SU-DHL-6 (cell line): Measurements from ENCODE around the gene KRT23.

Experiments used
- H2AFZ ChIP-seq: fragments of 200-600 bp; sonication (generic); 2 replicates; pipeline ENCODE4 v1.6.1; 2014; ENCODE audit warnings: low read depth, mild to moderate bottlenecking, moderate library complexity, mixed read lengths, antibody characterized with exemption, low read length; ENCODE audit not compliant: severe bottlenecking
- H3F3A ChIP-seq: fragments of 200-600 bp; shearing (Covaris generic); 2 replicates; pipeline ENCODE4 v1.6.0; 2016; ENCODE audit warnings: antibody characterized with exemption, mild to moderate bottlenecking; ENCODE audit not compliant: insufficient read depth
- H3K27ac ChIP-seq: fragments of 200-600 bp; sonication (generic); 2 replicates; pipeline ENCODE4 v1.5.1; 2016; ENCODE audit warnings: low read depth, mild to moderate bottlenecking, low read length, moderate library complexity, mixed read lengths
- H3K27me3 ChIP-seq: fragments of 200-600 bp; sonication (generic), shearing (Covaris generic); 2 replicates; pipeline ENCODE4 v1.6.0; 2014; ENCODE audit warnings: mild to moderate bottlenecking, low read length
- H3K36me3 ChIP-seq: fragments of 200-600 bp; sonication (generic); 2 replicates; pipeline ENCODE4 v1.6.1; 2014; ENCODE audit warnings: mild to moderate bottlenecking, low read length, mixed read lengths
- H3K4me2 ChIP-seq: fragments of 300-600, 200-600 bp; shearing (Covaris generic), sonication (generic); 2 replicates; pipeline ENCODE4 v1.6.0; 2014; ENCODE audit warnings: low read length, low read depth, mild to moderate bottlenecking; ENCODE audit not compliant: poor library complexity, severe bottlenecking
- H3K4me3 ChIP-seq: fragments of 200-600 bp; sonication (generic); 2 replicates; pipeline ENCODE4 v1.5.1; 2014; ENCODE audit warnings: antibody characterized with exemption, low read length, mild to moderate bottlenecking, mixed read lengths; ENCODE audit not compliant: insufficient read depth, poor library complexity, severe bottlenecking
- H3K79me2 ChIP-seq: fragments of 200-600 bp; sonication (generic); 2 replicates; pipeline ENCODE4 v1.6.1; 2014; ENCODE audit warnings: mild to moderate bottlenecking, low read length, moderate library complexity; ENCODE audit not compliant: insufficient read depth
- H3K9ac ChIP-seq: fragments of 200-600 bp; sonication (generic); 2 replicates; pipeline ENCODE4 v1.7.0; 2014; ENCODE audit warnings: mild to moderate bottlenecking, low read length
- H3K9me2 ChIP-seq: fragments of 200-600 bp; sonication (generic); replicated peaks from 2 replicates; pipeline ENCODE4 v1.6.1; 2014; ENCODE audit warnings: low read length; ENCODE audit not compliant: insufficient read depth
- H3K9me3 ChIP-seq: fragments of 200-600 bp; sonication (generic); 2 replicates; pipeline ENCODE4 v1.6.1; 2014; ENCODE audit warnings: low read length, mixed read lengths; ENCODE audit not compliant: insufficient read depth
- H4K20me1 ChIP-seq: fragments of 200-600 bp; sonication (generic); 2 replicates; pipeline ENCODE4 v1.6.1; 2014; ENCODE audit warnings: low read depth, mild to moderate bottlenecking, antibody characterized with exemption, low read length, moderate library complexity, mixed read lengths
- EZH2phosphoT487 ChIP-seq: fragments of 200-600 bp; sonication (generic), shearing (Covaris generic); conservative IDR thresholded peaks from 2 replicates; pipeline ENCODE4 v1.6.1; 2018; ENCODE audit warnings: mild to moderate bottlenecking, antibody characterized with exemption, low read length, moderate library complexity, mixed read lengths
- TF ChIP-seq, protein P1 (sequence below): fragments of 200-600 bp; sonication (generic); IDR thresholded peaks from one replicate; pipeline ENCODE4 v1.5.1; 2017; ENCODE audit warnings: antibody characterized with exemption, mild to moderate bottlenecking, low read length, moderate library complexity; ENCODE audit not compliant: insufficient read depth, poor library complexity, severe bottlenecking

KRT23 gene

DNA sequence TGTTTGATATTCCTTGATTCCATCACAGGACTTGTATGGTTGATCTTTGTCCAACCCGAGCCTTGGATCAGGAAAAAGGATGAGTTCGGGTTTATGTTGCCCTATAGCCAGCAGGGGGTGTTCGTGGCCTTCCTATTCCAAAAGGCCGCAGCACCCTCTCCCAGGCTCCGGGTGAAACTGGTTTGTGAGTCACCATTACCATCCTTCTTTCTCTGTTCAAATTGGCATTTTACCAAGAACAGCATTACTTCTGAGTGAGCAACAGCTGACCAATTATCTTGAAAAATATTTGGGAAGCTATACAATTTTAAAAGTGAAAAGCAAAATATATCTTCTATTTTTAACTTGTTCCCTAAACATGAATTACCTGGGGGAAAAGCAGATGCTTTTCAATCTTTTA lies 28.1 kb downstream of the KRT23 start:
- Histone ChIP-seq H3K4me3 (no peak overlapping the region), H2AFZ (no peak overlapping the region), H3K36me3 (no peaks in the 10 kb centered on the region), H3K27ac (no peak overlapping the region), H3K9me3 (no peaks in the 10 kb centered on the region), H3K9me2 (no peaks in the 10 kb centered on the region), H4K20me1 (no peaks in the 10 kb centered on the region), H3F3A (no peaks in the 10 kb centered on the region), H3K27me3 (no peaks in the 10 kb centered on the region), H3K4me2 (no peak overlapping the region), H3K9ac (no peak overlapping the region), H3K79me2 (no peaks in the 10 kb centered on the region)
- TF ChIP-seq, protein P1, sequence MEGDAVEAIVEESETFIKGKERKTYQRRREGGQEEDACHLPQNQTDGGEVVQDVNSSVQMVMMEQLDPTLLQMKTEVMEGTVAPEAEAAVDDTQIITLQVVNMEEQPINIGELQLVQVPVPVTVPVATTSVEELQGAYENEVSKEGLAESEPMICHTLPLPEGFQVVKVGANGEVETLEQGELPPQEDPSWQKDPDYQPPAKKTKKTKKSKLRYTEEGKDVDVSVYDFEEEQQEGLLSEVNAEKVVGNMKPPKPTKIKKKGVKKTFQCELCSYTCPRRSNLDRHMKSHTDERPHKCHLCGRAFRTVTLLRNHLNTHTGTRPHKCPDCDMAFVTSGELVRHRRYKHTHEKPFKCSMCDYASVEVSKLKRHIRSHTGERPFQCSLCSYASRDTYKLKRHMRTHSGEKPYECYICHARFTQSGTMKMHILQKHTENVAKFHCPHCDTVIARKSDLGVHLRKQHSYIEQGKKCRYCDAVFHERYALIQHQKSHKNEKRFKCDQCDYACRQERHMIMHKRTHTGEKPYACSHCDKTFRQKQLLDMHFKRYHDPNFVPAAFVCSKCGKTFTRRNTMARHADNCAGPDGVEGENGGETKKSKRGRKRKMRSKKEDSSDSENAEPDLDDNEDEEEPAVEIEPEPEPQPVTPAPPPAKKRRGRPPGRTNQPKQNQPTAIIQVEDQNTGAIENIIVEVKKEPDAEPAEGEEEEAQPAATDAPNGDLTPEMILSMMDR: peak; percentile 54
- TF ChIP-seq EZH2phosphoT487: no peak

- no peaks in the 10 kb centered on the region for H3K36me3 ChIP-seq
- H2AFZ ChIP-seq: no peak overlapping the region
- no peaks in the 10 kb centered on the region for H3K9me2 ChIP-seq
- no peaks in the 10 kb centered on the region for H3K9me3 ChIP-seq
- no peaks in the 10 kb centered on the region for H3F3A ChIP-seq
- H3K27ac ChIP-seq: no peak overlapping the region
- no peaks in the 10 kb centered on the region for H3K27me3 ChIP-seq
- H3K79me2 ChIP-seq: no peaks in the 10 kb centered on the region
- H3K4me3 ChIP-seq: no peak overlapping the region
- H4K20me1 ChIP-seq: no peaks in the 10 kb centered on the region
- H3K9ac ChIP-seq: no peak overlapping the region
- TF ChIP-seq, protein P1: no peak
- no peak for TF ChIP-seq EZH2phosphoT487
- H3K4me2 ChIP-seq: no peak overlapping the region
Observed at GRCh38 chr17:40906613-40907012, 30.8 kb downstream of the KRT23 start.

- Histone ChIP-seq H3F3A (no peaks in the 10 kb centered on the region), H3K79me2 (no peaks in the 10 kb centered on the region), H4K20me1 (no peaks in the 10 kb centered on the region), H3K4me3 (no peak overlapping the region), H3K36me3 (no peaks in the 10 kb centered on the region), H3K27me3 (no peaks in the 10 kb centered on the region), H3K27ac (no peak overlapping the region), H3K4me2 (no peak overlapping the region), H3K9me2 (no peaks in the 10 kb centered on the region), H3K9ac (no peak overlapping the region), H3K9me3 (no peaks in the 10 kb centered on the region), H2AFZ (no peak overlapping the region)
- TF ChIP-seq EZH2phosphoT487: no peak
- TF ChIP-seq, protein P1: no peak
Observed at GRCh38 chr17:40905370-40905769, 32.1 kb downstream of the KRT23 start.
